Stimulated activated CD4-positive, alpha-beta T cell treated with anti-CD3 and anti-CD28 coated beads, Interleukin-12 subunit alpha, Interleukin-12 subunit beta, amount 100 ng/mL, for 4 hours (primary cell): Measurements from ENCODE around the gene COLEC11.

Experiments
- DNase-seq: peaks from one replicate; pipeline ENCODE4 v3.0.0-alpha.2; 2020

The COLEC11 gene

GRCh38 chr2:3585261-3586109, 9.4 kb upstream of the COLEC11 start:
- no peak for DNase-seq

GRCh38 chr2:3586220-3586619, 8.7 kb upstream of the COLEC11 start:
- DNase-seq, result no peak

DNA sequence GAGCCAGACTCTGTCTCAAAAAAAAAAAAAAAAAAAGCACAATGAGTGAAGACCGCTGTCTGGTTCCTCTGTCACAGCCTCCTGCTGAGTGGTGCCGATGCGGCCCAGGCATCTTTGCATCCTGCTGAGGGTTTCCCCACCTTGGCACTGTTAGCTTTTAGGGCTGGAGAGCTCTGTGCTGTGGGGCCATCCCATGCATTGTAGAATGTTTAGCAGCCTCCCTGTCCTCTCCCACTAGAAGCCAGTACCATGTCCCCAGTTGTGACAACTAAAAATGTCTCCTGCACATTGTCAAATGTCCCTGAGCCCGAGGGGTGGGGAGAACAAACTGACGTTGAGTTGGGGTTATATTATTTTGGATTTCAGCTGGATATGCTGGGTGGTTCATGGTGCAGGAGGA, 7.9 kb upstream of the COLEC11 start:
- DNase-seq, result no peak

DNA sequence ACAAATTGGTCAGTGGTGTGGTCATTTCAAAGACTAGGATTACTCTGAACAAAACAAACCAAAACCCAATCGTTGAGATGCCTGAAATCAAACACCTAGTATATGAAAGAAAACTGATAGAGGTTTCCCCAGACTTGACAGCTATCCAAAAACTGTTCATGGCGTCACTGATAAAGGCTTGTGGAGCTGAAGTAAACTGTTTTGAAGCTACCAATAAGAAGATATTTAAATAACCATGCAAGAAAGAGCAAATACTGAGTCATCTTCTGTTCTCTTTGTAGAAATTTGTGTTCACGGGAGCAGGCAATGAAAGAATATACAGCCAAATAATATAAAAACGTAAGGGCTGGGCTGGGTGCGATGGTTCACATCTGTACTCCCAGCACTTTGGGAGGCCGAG, 7.5 kb upstream of the COLEC11 start:
- DNase-seq, result no peak

DNA sequence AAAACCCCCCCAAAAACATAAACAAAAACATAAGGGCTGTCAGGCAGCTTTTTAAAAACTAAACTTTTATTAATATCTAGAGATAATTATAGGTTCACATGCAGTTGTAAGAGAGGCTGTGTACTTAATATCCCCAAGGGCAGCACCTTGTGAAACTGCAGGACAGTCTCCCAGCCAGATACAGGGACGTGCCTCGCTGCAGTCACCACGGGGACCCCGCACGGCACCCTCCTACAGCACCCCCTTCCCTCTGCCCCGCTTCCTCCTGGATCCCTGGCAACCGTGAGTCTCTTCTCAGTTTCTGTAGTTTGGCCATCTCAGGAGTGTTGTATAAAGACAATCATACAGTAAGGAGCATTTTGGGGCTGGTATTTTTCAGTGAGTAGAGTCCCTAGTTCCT, 6.8 kb upstream of the COLEC11 start:
- DNase-seq, result no peak

DNA sequence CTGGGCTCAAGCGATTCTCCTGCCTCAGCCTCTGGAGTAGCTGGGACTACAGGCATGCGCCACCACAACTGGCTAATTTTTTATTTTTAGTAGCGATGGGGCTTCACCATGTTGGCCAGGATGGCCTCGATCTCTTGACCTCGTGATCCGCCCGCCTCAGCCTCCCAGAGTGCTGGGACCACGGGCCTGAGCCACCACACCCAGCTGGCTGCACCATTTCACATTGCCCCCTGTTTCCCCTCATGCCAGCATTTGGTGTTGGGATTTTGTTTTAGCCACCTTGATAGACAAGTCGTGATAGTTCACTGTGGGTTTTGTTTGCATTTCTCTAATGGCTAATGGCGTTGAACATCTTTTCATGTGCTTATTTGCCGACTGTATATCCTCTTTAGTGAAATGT, 5.8 kb upstream of the COLEC11 start:
- no peak for DNase-seq

GRCh38 chr2:3595404-3595803, 492 bp downstream of the COLEC11 start:
- no peak for DNase-seq

DNA sequence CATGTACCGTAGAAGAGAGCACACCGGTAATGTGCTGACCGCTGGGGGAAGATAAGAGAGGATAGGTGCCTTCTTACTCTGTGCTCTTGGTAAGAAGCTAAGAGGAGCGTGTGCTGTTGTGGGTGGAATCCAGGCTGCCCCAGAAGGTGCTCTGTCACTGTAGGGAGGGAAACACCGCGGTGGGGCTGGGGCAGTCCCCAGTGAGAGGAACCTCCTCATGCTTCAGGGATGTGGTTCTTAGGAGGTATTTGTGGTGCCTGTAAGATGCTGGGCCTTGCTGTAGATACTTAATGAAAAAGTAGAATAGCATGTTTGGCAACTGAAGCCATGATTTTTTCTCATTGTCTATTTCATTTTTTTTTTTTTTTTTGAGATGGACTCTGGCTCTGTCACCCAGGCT, 1.1 kb downstream of the COLEC11 start:
- no peak for DNase-seq

DNA sequence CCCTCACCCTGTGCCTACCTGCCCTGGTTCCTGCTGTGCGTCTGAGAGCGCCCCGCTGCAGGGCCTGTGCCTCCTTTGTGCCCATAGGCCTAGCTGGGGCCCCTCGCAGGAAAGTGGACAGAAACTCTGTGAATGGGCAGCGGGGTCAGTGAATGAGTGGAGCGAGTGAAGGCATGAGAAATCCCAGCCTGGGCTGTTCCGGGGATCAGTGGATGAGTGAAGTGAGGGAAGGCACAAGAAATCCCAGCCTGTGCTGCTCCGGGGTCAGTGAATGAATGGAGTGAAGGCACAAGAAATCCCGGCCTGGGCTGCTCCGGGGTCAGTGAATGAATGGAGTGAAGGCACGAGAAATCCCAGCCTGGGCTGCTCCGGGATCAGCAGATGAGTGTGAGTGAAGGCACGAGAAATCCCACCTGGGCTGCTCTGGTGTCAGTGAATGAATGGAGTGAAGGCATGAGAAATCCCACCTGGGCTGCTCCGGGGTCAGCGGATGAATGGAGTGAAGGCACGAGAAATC, 2.0 kb downstream of the COLEC11 start:
- DNase-seq, result no peak

GRCh38 chr2:3597567-3597966, 2.7 kb downstream of the COLEC11 start:
- DNase-seq, result no peak

DNA sequence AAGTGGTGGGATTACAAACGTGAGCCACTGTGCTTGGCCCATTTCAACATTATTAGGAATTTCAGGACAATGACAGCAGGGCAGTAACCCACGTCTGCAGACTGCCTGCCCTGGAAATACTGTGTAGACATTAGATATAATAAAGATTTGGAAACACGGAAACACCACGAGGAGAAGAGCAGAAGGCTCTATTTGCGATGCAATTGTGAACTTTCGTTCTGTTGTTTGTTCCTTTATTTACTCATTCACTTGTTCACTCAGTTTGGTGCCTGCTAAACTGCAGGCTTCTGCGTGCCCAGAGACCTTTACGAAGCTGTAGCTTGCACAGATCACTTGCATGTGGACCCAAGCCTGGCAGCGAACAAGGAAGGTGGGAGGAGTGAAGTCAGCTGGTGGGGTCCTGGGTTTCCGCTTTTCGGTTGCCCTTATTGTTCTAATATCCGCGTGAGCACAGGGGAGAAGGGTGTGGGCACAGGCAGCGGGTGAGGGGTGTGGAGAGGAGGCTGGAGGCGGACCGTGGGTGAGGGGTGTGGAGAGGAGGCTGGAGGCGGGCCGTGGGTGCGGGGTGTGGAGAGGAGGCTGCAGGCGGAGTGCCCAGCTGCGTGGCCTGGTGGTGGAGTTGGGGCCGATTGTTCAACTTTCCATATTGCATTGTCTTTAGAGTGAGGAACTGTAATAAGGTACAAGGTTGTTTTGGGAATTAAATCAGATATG, 3.4 kb downstream of the COLEC11 start:
- no peak for DNase-seq

GRCh38 chr2:3598912-3599854, 4.3 kb downstream of the COLEC11 start:
- no peak for DNase-seq

GRCh38 chr2:3600256-3600855, 5.4 kb downstream of the COLEC11 start:
- no peak for DNase-seq

- DNase-seq, result no peak
Observed at GRCh38 chr2:3601561-3602271, 6.8 kb downstream of the COLEC11 start.

GRCh38 chr2:3602553-3603339, 7.8 kb downstream of the COLEC11 start:
- DNase-seq, result no peak

GRCh38 chr2:3603536-3604206, 8.8 kb downstream of the COLEC11 start:
- DNase-seq, result no peak

DNA sequence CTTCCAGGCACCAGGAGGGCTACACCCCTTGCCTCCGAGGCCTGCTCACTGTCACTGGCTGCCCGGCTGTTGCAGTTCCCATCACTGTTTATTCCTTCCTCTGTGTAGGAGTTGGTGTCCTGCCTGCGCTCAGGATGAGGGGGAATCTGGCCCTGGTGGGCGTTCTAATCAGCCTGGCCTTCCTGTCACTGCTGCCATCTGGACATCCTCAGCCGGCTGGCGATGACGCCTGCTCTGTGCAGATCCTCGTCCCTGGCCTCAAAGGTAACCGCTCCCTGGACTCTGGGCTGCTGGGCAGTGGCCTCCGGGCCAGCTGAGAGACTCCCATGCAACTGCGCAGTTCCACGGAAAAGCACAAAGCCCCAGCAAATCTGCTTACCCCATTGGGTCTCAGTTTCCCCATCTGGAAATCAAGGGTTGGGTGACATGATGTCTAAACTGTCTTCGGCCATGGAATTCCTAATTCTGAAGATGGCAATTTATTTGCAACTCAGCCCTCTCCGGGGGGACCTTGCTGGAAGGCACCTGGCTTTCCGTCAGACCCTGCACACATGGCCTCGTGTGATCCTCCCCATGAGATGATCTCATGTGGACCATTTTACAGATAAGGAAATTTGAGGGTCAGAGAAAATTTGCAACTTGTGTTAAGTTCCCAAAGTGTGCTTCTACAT, 9.4 kb downstream of the COLEC11 start:
- no peak for DNase-seq

- no peak for DNase-seq
Observed at GRCh38 chr2:3604991-3605961, 10.4 kb downstream of the COLEC11 start.

DNA sequence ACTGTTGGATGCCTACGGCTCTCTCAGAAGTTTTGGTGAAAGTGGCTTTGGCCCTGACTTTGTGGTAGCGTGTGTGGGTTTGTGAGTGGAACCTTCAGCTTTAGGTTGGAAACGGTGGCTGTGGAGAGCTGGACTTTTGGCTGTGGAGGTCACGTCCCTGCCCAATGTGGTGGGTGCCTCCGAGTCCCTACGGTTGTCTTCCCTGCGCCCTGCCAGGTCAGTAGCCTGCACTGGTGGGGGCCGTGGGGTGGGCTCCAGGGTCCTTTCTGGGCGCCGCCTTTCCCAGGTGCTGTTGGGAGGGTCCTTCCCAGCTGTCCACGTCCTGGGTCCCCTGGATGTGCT, 11.1 kb downstream of the COLEC11 start:
- DNase-seq, result no peak
